Large intestine (tissue), 3 donors: ENCODE measurements around the gene ZBTB34. TPM values are rescaled to one million over a fixed set of nuclear protein-coding genes. Genes with fewer than 3 reads are reported as not detected.

ENCODE experiments used
- DNase-seq, 2 donors: peaks; one replicate each; pipeline versions ENCODE4 v3.0.0 to v3.0.0-alpha.2; 2013
- H3K27ac ChIP-seq: one replicate; pipeline ENCODE4 v1.5.1; 2013; ENCODE audit warnings: low read length
- H3K27me3 ChIP-seq: 2 replicates; pipeline ENCODE4 v1.6.1; 2013; ENCODE audit warnings: low read length; ENCODE audit not compliant: control insufficient read depth, insufficient read depth
- H3K36me3 ChIP-seq: 2 replicates; pipeline ENCODE4 v1.6.1; 2013; ENCODE audit warnings: low read length; ENCODE audit not compliant: control insufficient read depth, insufficient read depth
- H3K4me1 ChIP-seq: one replicate; pipeline ENCODE4 v1.6.1; 2013; ENCODE audit warnings: low read length; ENCODE audit not compliant: control insufficient read depth, insufficient read depth
- H3K4me3 ChIP-seq: one replicate; pipeline ENCODE4 v1.5.1; 2013; ENCODE audit warnings: low read length
- H3K9me3 ChIP-seq: one replicate; pipeline ENCODE4 v1.6.1; 2013; ENCODE audit warnings: mild to moderate bottlenecking, low read depth, low read length, moderate library complexity; ENCODE audit not compliant: control insufficient read depth
- WGBS: methylation state at CpG from one replicate; pipeline ENCODE4 v1.1.5; 2013; ENCODE audit warnings: low lambda C conversion rate; ENCODE audit not compliant: insufficient coverage; 5-methylcytosine and 5-hydroxymethylcytosine counted together
- polyA plus RNA-seq: library from polyadenylated mRNA; unstranded; fragments of 120-200 nt; gene quantifications from one replicate; pipeline ENCODE4 v1.2.1, GENCODE V29; 2013

Gene ZBTB34
- polyA plus RNA-seq, 1 donor: 14.6 TPM

DNA sequence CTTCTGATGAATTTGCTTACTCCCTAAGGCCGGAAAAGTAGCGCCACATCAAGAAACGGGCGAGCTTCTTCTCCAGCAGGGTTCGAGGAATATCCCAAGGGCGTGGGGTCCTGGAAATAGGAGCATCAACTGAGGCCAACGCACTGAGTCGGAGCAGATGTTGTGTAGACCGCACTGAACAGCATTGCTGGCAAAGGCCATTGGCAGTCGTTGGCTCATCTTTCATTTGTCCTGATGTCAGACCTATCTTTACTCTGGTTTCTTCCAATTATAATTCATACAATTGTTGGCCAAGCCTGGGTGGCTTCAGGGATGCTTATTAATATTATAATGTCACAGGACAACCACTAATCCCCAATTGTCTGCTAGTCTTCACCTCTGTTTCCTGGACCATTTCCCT, 26.5 kb downstream of the ZBTB34 start:
- Histone ChIP-seq H3K4me3 (no peak overlapping the region), H3K27me3 (no peaks in the 10 kb centered on the region), H3K36me3 (peaks cover 5% of the 10 kb centered on the region), H3K27ac (no peak overlapping the region), H3K9me3 (no peaks in the 10 kb centered on the region), H3K4me1 (peaks cover 11% of the 10 kb centered on the region)
- no CpG with 5 or more reads among the region's 10 CpGs for WGBS
- DNase-seq: no peak

GRCh38 chr9:126891676-126892075, 31.2 kb downstream of the ZBTB34 start:
- no CpG with 5 or more reads among the region's 3 CpGs for WGBS
- Histone ChIP-seq H3K27me3 (no peaks in the 10 kb centered on the region), H3K4me1 (no peaks in the 10 kb centered on the region), H3K27ac (no peak overlapping the region), H3K36me3 (no peaks in the 10 kb centered on the region), H3K9me3 (no peaks in the 10 kb centered on the region), H3K4me3 (no peak overlapping the region)
- no peak for DNase-seq

DNA sequence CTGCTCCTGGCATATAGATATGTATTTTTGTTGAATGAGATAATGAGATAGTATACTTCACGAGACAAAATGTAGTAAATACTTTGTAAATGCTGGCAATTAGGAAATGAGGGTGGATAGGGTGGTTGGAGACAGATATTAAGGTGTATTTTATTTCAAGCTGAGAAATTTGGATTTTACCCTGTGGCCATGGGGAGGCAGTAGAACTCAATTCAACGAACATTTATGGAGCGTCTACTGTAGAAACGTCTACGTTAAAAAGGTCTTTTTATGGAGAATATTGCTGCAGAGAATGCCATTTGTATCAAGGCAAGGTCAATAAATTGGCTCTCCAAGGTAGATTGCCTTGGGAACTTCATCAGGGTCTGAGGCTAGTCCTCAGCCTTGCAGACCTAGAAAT, 32.6 kb downstream of the ZBTB34 start:
- Histone ChIP-seq H3K27ac (no peak overlapping the region), H3K4me1 (no peaks in the 10 kb centered on the region), H3K27me3 (no peaks in the 10 kb centered on the region), H3K4me3 (no peak overlapping the region), H3K9me3 (no peaks in the 10 kb centered on the region), H3K36me3 (no peaks in the 10 kb centered on the region)
- no CpG with 5 or more reads among the region's 5 CpGs for WGBS
- peak in 1 of 2 donors; percentile 24 for DNase-seq

DNA sequence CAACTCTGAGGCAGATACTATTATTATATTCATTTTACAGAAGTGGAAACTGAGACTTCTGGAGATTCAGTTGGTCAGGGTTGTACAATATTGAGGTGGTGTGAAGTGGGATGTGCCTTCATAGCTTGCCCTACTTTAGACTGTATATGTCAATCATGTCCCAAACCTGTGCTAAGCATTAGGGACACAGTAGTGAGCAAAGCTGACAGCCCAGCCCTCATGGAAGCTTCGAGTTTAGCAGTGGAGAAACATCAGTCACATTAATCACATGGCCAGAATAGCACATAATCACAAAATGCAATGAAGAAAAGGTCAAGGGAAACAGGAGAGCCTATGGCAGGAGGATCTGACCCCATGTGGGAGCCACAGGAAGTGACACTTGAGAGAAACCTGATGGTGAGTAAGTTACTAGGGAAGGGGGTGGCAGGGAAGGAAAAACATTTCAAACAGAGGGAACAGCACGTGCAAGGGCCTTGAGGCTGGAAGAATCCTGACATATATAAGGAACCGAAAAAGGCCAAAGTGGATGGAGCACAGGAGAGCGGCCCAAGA, 33.7 kb downstream of the ZBTB34 start:
- DNase-seq: no peak
- WGBS: 100% methylated on average over 1 of the region's 4 CpGs

GRCh38 chr9:126902210-126902609, 41.8 kb downstream of the ZBTB34 start:
- H3K27me3 ChIP-seq: no peaks in the 10 kb centered on the region
- H3K36me3 ChIP-seq: no peaks in the 10 kb centered on the region
- no peak overlapping the region for H3K27ac ChIP-seq
- peaks cover 4% of the 10 kb centered on the region for H3K4me1 ChIP-seq
- WGBS: no CpG with 5 or more reads among the region's 3 CpGs
- no peaks in the 10 kb centered on the region for H3K9me3 ChIP-seq
- no peak overlapping the region for H3K4me3 ChIP-seq
- no peak for DNase-seq

More for the DNA sequence above, 33.7 kb downstream of the ZBTB34 start:
- Histone ChIP-seq H3K27me3 (no peaks in the 10 kb centered on the region), H3K9me3 (no peaks in the 10 kb centered on the region), H3K4me3 (no peak overlapping the region), H3K4me1 (no peaks in the 10 kb centered on the region), H3K36me3 (no peaks in the 10 kb centered on the region), H3K27ac (no peak overlapping the region)

DNA sequence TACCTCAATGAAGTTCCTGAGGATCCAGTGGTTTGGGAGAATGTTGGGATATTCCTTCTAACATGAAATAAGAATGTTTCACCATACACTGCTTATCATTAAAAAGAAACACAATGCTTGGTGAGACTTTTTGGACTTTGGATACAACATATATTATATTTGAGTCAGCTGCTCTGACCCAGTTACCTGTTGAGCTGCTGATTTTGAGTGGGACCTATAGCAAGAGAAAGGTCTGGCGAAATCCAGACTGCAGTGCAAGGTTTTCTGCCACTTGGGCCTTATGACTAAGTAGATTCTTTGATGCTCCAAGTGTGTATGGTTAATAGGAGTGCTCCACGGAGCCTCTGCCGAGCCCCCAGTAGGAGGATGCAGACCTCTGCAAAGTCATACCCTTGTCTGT, 44.1 kb downstream of the ZBTB34 start:
- H3K4me3 ChIP-seq: no peak overlapping the region
- no peaks in the 10 kb centered on the region for H3K36me3 ChIP-seq
- no CpG with 5 or more reads among the region's 3 CpGs for WGBS
- peaks cover 4% of the 10 kb centered on the region for H3K4me1 ChIP-seq
- peak overlapping the region; percentile 24 for H3K27ac ChIP-seq
- H3K27me3 ChIP-seq: no peaks in the 10 kb centered on the region
- peak; percentile 62 to 77 for DNase-seq
- no peaks in the 10 kb centered on the region for H3K9me3 ChIP-seq

DNA sequence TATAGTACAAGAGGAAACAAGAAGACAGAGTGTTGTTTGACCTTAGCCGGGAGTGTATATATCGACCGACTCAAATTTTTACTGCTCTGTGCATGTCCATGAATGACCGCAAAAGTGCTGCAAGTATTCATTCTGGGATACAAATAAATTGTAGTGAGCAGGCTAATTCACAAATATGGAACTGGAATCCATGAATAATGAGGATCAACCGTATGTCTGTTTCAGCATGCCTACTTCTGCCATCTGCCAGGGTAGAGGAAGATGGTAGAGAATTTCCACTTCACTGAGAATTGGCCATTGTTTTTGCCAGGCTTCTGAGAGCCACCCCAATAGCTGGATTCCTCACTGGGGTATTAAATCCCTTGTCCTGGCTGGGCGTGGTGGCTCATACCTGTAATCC, 45.7 kb downstream of the ZBTB34 start:
- Histone ChIP-seq H3K4me3 (no peak overlapping the region), H3K9me3 (no peaks in the 10 kb centered on the region), H3K4me1 (peaks cover 4% of the 10 kb centered on the region), H3K27ac (no peak overlapping the region), H3K36me3 (no peaks in the 10 kb centered on the region), H3K27me3 (no peaks in the 10 kb centered on the region)
- whole genome bisulfite sequencing: no CpG with 5 or more reads among the region's 6 CpGs
- DNase-seq: no peak

DNA sequence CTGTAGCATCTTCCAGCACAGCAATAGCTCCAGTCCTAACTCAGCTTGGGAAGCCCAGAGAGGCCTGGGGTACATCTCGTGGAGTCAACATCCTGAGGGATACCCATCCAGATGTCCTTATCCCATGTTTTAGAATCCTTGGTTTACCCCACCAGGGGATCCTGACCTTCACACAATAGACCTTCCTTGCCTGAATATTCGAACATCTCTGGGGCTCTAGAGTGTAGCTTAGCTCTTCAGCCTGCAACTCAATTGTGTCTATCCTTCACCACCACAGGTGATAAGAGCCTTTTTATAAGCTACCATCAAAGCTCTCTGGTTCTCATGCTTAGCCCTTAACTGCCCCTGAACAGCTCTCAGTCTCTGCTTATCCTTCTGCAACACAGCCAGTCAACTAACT, 46.6 kb downstream of the ZBTB34 start:
- Histone ChIP-seq H3K27me3 (no peaks in the 10 kb centered on the region), H3K4me1 (peaks cover 4% of the 10 kb centered on the region), H3K27ac (no peak overlapping the region), H3K36me3 (no peaks in the 10 kb centered on the region), H3K9me3 (no peaks in the 10 kb centered on the region), H3K4me3 (no peak overlapping the region)
- DNase-seq: no peak
- WGBS: no CpG with 5 or more reads among the region's 2 CpGs

GRCh38 chr9:126914458-126915280, 54.2 kb downstream of the ZBTB34 start, which contains the start of gene RALGPS1:
Gene RALGPS1 (plus strand): TSS chr9:126914782. CDS start chr9:126962290, 47,508 bp downstream.
- Histone ChIP-seq H3K9me3 (no peaks in the 10 kb centered on the region), H3K27me3 (no peaks in the 10 kb centered on the region), H3K27ac (peak within 1 kb of the TSS; percentile 94), H3K4me3 (peak within 1 kb of the TSS; percentile 73), H3K4me1 (peaks cover 32% of the 10 kb centered on the region), H3K36me3 (no peaks in the 10 kb centered on the region)
- no CpG with 5 or more reads among the region's 105 CpGs for WGBS
- DNase-seq: peak; percentile 95 to 99

DNA sequence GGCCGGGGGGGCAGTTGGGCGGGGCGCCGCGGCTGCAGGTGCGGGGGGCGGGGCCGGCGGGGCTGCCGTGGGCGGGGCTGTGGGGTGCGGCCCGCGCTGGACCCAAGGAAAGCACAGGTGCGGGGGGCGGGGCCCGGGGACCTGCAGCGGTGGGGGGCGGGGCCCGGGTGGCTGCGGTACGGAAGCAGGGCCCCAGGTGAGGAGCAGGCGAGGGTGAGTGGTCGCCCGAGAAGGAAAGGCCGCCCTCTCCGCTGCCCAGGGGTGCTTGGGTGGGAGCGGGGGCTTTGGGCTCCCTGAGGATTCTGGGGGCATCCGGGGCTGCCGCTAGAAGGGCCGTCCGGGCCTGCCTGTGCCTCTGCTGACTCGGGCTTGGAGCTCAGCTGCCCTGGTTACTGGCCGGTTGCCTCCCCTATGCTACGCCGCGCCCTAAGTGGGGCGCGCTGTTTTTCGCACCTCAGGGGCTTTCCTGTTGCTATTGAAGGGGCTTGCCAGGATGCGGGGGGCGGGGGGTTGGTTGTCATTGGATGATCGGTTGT, 54.9 kb downstream of the ZBTB34 start:
- Histone ChIP-seq H3K4me1 (peaks cover 39% of the 10 kb centered on the region), H3K27ac (peak overlapping the region; percentile 94), H3K36me3 (no peaks in the 10 kb centered on the region), H3K9me3 (no peaks in the 10 kb centered on the region), H3K27me3 (no peaks in the 10 kb centered on the region), H3K4me3 (peak overlapping the region; percentile 73)
- DNase-seq: peak; percentile 75 to 89
- no CpG with 5 or more reads among the region's 43 CpGs for WGBS
